Measurements from ENCODE around the gene ACTR5. TPM values are rescaled to one million over a fixed set of nuclear protein-coding genes. Genes with fewer than 3 reads are reported as not detected.

ACTR5 gene
- total RNA-seq, 2 experiments from 2014 or later = 12.3 to 21.1 TPM

GRCh38 chr20:38731738-38732113, 16.5 kb upstream of the ACTR5 start:
- TF ChIP-seq EZH2phosphoT487 (IDR thresholded peaks at IDR 0.05; ENCODE audit: borderline replicate concordance, low read depth, low read length) (no peak), CTCF (conservative IDR thresholded peaks at IDR 0.05; ENCODE audit: low read length) (peak; percentile 0; the same call in 1 of the 2 replicates)
- Histone ChIP-seq H3K9me2 (ENCODE audit: insufficient read depth, low read length) (no peaks in the 10 kb centered on the region), H4K20me1 (ENCODE audit: insufficient read depth, low read length) (no peaks in the 10 kb centered on the region), H3K4me3 (ENCODE audit: low read depth, low read length, poor library complexity, severe bottlenecking) (peak overlapping the region; percentile 70), H3K4me2 (ENCODE audit: low read length) (peak overlapping the region; percentile 99), H3K9me3 (ENCODE audit: low read length) (no peaks in the 10 kb centered on the region), H3K4me1 (ENCODE audit: insufficient read depth, low read length, poor library complexity, severe bottlenecking) (peaks cover 4% of the 10 kb centered on the region), H3K79me2 (ENCODE audit: insufficient read depth, low read depth, low read length) (no peaks in the 10 kb centered on the region), H2AFZ (ENCODE audit: low read length) (peak overlapping the region; percentile 100; the same call in 1 of the 2 replicates), H3K36me3 (ENCODE audit: insufficient read depth, low read length) (no peaks in the 10 kb centered on the region), H3K27ac (ENCODE audit: low read depth, low read length, poor library complexity, severe bottlenecking) (no peak overlapping the region)
- intact Hi-C loops (cut with micrococcal nuclease; ENCODE audit: unreplicated experiment) = loop anchor here (1.0 to 5.0 kb wide), 3 partner anchors 85 to 161 kb away; no protein-coding TSS in a partner anchor
- BruUV-seq (replicated peaks) = no TSS peak
- DNase-seq (ENCODE audit: low spot score) = no peak
- POLR2A ChIA-PET = interaction anchor here (0.5 to 0.7 kb wide), 3 partner anchors 16 to 214 kb away, joined by 3 to 5 read pairs (median 4); no protein-coding TSS in a partner anchor
- CTCF ChIA-PET (ENCODE audit: unreplicated experiment) = interaction anchor here (0.6 kb wide), 1 partner anchor 153 kb away, joined by 3 read pairs; no protein-coding TSS in a partner anchor

- POLR2A ChIA-PET = no interaction called here
- CTCF ChIA-PET (ENCODE audit: unreplicated experiment) = no interaction called here
- intact Hi-C loops (cut with micrococcal nuclease; ENCODE audit: unreplicated experiment) = loop anchor here (5.0 kb wide), 2 partner anchors 101 to 159 kb away; no protein-coding TSS in a partner anchor
Observed at GRCh38 chr20:38732981-38733380, 15.3 kb upstream of the ACTR5 start.

More at GRCh38 chr20:38732981-38733380, 15.3 kb upstream of the ACTR5 start:
- Histone ChIP-seq H3K4me2 (ENCODE audit: low read length) (no peak overlapping the region), H3K9me2 (ENCODE audit: insufficient read depth, low read length) (no peaks in the 10 kb centered on the region), H4K20me1 (ENCODE audit: insufficient read depth, low read length) (no peaks in the 10 kb centered on the region), H3K4me1 (ENCODE audit: insufficient read depth, low read length, poor library complexity, severe bottlenecking) (peaks cover 4% of the 10 kb centered on the region), H3K27ac (ENCODE audit: low read depth, low read length, poor library complexity, severe bottlenecking) (no peak overlapping the region), H3K79me2 (ENCODE audit: insufficient read depth, low read depth, low read length) (no peaks in the 10 kb centered on the region), H3K9me3 (ENCODE audit: low read length) (no peaks in the 10 kb centered on the region), H3K4me3 (ENCODE audit: low read depth, low read length, poor library complexity, severe bottlenecking) (no peak overlapping the region), H2AFZ (ENCODE audit: low read length) (no peak overlapping the region), H3K36me3 (ENCODE audit: insufficient read depth, low read length) (no peaks in the 10 kb centered on the region)
- DNase-seq (ENCODE audit: low spot score) = no peak
- BruUV-seq (replicated peaks) = no TSS peak
- TF ChIP-seq CTCF (conservative IDR thresholded peaks at IDR 0.05; ENCODE audit: low read length) = no peak
- TF ChIP-seq EZH2phosphoT487 (IDR thresholded peaks at IDR 0.05; ENCODE audit: borderline replicate concordance, low read depth, low read length) = no peak

Measured in OCI-LY7 (cell line).